ENCODE results near the gene NECTIN2. TPM values are rescaled to one million over a fixed set of nuclear protein-coding genes. Genes with fewer than 3 reads are reported as not detected.

Gene NECTIN2
- total RNA-seq, 1 experiment from 2014 or later, result 104 TPM

- Histone ChIP-seq H3K9me3 (ENCODE audit: control insufficient read depth, insufficient read depth, low read depth, low read length) (no peaks in the 10 kb centered on the region), H3K36me3 (ENCODE audit: control insufficient read depth, insufficient read depth, low read length) (no peaks in the 10 kb centered on the region), H3K4me3 (ENCODE audit: low read depth in 2 of 2, low read length in 2 of 2) (no peak overlapping the region), H3K27me3 (ENCODE audit: control insufficient read depth, insufficient read depth, low read length) (no peaks in the 10 kb centered on the region), H3K4me1 (ENCODE audit: control insufficient read depth, insufficient read depth, low read length) (peaks cover 3% of the 10 kb centered on the region; the same call in 1 of the 2 replicates), H3K27ac (ENCODE audit: low read length) (no peak overlapping the region)
- DNase-seq (ENCODE audit: low read depth, low spot score) (no peak), ATAC-seq (no peak)
- CTCF ChIA-PET, result no interaction called here
- in situ Hi-C loops (cut with HindIII; ENCODE audit: low pct_unique_long_range_greater_than_20kb, low sequenced_read_pairs) (no loop called here), intact Hi-C loops (cut with micrococcal nuclease; ENCODE audit: unreplicated experiment) (loop anchor here (5.0 kb wide), 1 partner anchor 44 kb away; no protein-coding TSS in a partner anchor)
- no peak for TF ChIP-seq TCF7L2 (IDR thresholded peaks at IDR 0.05; ENCODE audit: low read depth, low read length)
- TF ChIP-seq SIN3A (IDR thresholded peaks at IDR 0.05; ENCODE audit: borderline replicate concordance, insufficient read depth, low read depth, low read length), result no peak
- TF ChIP-seq POLR2AphosphoS5 (IDR thresholded peaks at IDR 0.05; ENCODE audit: low read depth, low read length), result no peak
- no peak for TF ChIP-seq REST (IDR thresholded peaks at IDR 0.05; ENCODE audit: insufficient read depth in 1 of 2, low read depth in 2 of 2, low read length in 1 of 2)
- TF ChIP-seq CTCF (IDR thresholded peaks at IDR 0.05), result no peak
- BruUV-seq (replicated peaks), result no TSS peak
- POLR2A ChIA-PET, result interaction anchor here (0.5 kb wide), 1 partner anchor 12 kb away, joined by 6 read pairs; no protein-coding TSS in a partner anchor
Observed at GRCh38 chr19:44841231-44841630, 4.9 kb upstream of the NECTIN2 start.

- Histone ChIP-seq H3K27ac (ENCODE audit: low read length) (peak overlapping the region; percentile 83), H3K4me1 (ENCODE audit: control insufficient read depth, insufficient read depth, low read length) (peaks cover 18% of the 10 kb centered on the region), H3K27me3 (ENCODE audit: control insufficient read depth, insufficient read depth, low read length) (no peaks in the 10 kb centered on the region), H3K4me3 (ENCODE audit: low read depth in 2 of 2, low read length in 2 of 2) (peak overlapping the region; percentile 56 to 66), H3K36me3 (ENCODE audit: control insufficient read depth, insufficient read depth, low read length) (peaks cover 6% of the 10 kb centered on the region; the same call in 1 of the 2 replicates), H3K9me3 (ENCODE audit: control insufficient read depth, insufficient read depth, low read depth, low read length) (no peaks in the 10 kb centered on the region)
- no peak for ATAC-seq
- no peak for DNase-seq (ENCODE audit: low read depth, low spot score)
- intact Hi-C loops (cut with micrococcal nuclease; ENCODE audit: unreplicated experiment), result no loop called here
- BruUV-seq (replicated peaks), result no TSS peak
- in situ Hi-C loops (cut with HindIII; ENCODE audit: low pct_unique_long_range_greater_than_20kb, low sequenced_read_pairs), result no loop called here
- POLR2A ChIA-PET, result no interaction called here
- CTCF ChIA-PET, result interaction anchor here (1.0 kb wide), 1 partner anchor 120 kb away, joined by 6 read pairs; no protein-coding TSS in a partner anchor
- TF ChIP-seq POLR2AphosphoS5 (IDR thresholded peaks at IDR 0.05; ENCODE audit: low read depth, low read length) (no peak), SIN3A (IDR thresholded peaks at IDR 0.05; ENCODE audit: borderline replicate concordance, insufficient read depth, low read depth, low read length) (no peak), REST (IDR thresholded peaks at IDR 0.05; ENCODE audit: insufficient read depth in 1 of 2, low read depth in 2 of 2, low read length in 1 of 2) (no peak), TCF7L2 (IDR thresholded peaks at IDR 0.05; ENCODE audit: low read depth, low read length) (no peak), CTCF (IDR thresholded peaks at IDR 0.05) (no peak)
Observed at GRCh38 chr19:44845286-44845611, 848 bp upstream of the NECTIN2 start.
